ENCODE data around the gene ISG15.

Gene ISG15

GRCh38 chr1:1041092-1041523 is 27.8 kb downstream of the ISG15 start:
- Histone ChIP-seq H3K79me2 (ENCODE audit: control insufficient read depth, insufficient read depth, low read length, poor library complexity) (no peaks in the 10 kb centered on the region), H4K12ac (ENCODE audit: low read depth, low read length) (no peak overlapping the region), H3K14ac (ENCODE audit: low read length) (no peak overlapping the region), H3K4me1 (ENCODE audit: control insufficient read depth in 1 of 2, insufficient read depth in 2 of 2, low read length in 2 of 2) (peaks cover 11 to 14% of the 10 kb centered on the region in 2 experiments), H3K4me2 (ENCODE audit: low read length) (peak overlapping the region; percentile 49), H4K8ac (ENCODE audit: low read depth, low read length) (no peak overlapping the region), H3K36me3 (ENCODE audit: control insufficient read depth in 1 of 2, insufficient read depth in 2 of 2, low read length in 2 of 2) (peaks cover 68 to 69% of the 10 kb centered on the region in 2 experiments), H3K4ac (ENCODE audit: low read depth, low read length) (no peak overlapping the region), H3K4me3 (ENCODE audit: low read depth, low read length) (peak overlapping the region; percentile 60), H2BK12ac (ENCODE audit: low read length) (no peak overlapping the region), H3K9ac (ENCODE audit: low read length) (no peak overlapping the region), H3K18ac (ENCODE audit: low read length) (no peak overlapping the region), H3K9me3 (ENCODE audit: insufficient read depth, low read depth, low read length) (peaks cover 2% of the 10 kb centered on the region), H4K91ac (ENCODE audit: low read depth, low read length) (no peak overlapping the region), H3K27ac (ENCODE audit: low read depth, low read length) (no peak overlapping the region), H3K23ac (ENCODE audit: low read length) (no peak overlapping the region), H2BK120ac (ENCODE audit: insufficient read depth, low read length, poor library complexity) (no peak overlapping the region), H2AK5ac (ENCODE audit: low read length) (no peak overlapping the region), H2BK5ac (ENCODE audit: low read depth, low read length, poor library complexity) (no peak overlapping the region), H2AFZ (ENCODE audit: insufficient read depth, low read length, poor library complexity) (no peak overlapping the region), H3K79me1 (ENCODE audit: low read length) (no peaks in the 10 kb centered on the region), H3K27me3 (ENCODE audit: insufficient read depth, low read length) (no peaks in the 10 kb centered on the region)
- peak in 1 of 2 donors; percentile 11 for DNase-seq
- WGBS (ENCODE audit: extremely low coverage, insufficient coverage, insufficient read length) = no CpG with 5 or more reads among the region's 60 CpGs

- H3K4me2 ChIP-seq (ENCODE audit: low read length) = no peak overlapping the region
- H2AFZ ChIP-seq (ENCODE audit: insufficient read depth, low read length, poor library complexity) = no peak overlapping the region
- WGBS (ENCODE audit: extremely low coverage, insufficient coverage, insufficient read length) = no CpG with 5 or more reads among the region's 25 CpGs
- no peaks in the 10 kb centered on the region for H3K79me1 ChIP-seq (ENCODE audit: low read length)
- DNase-seq = no peak
- H3K18ac ChIP-seq (ENCODE audit: low read length) = no peak overlapping the region
- H3K27me3 ChIP-seq (ENCODE audit: insufficient read depth, low read length) = no peaks in the 10 kb centered on the region
- peaks cover 11 to 14% of the 10 kb centered on the region in 2 experiments for H3K4me1 ChIP-seq (ENCODE audit: control insufficient read depth in 1 of 2, insufficient read depth in 2 of 2, low read length in 2 of 2)
- H3K36me3 ChIP-seq (ENCODE audit: control insufficient read depth in 1 of 2, insufficient read depth in 2 of 2, low read length in 2 of 2) = peaks cover 70 to 72% of the 10 kb centered on the region in 2 experiments
- no peaks in the 10 kb centered on the region for H3K79me2 ChIP-seq (ENCODE audit: control insufficient read depth, insufficient read depth, low read length, poor library complexity)
- H4K8ac ChIP-seq (ENCODE audit: low read depth, low read length) = no peak overlapping the region
- H4K91ac ChIP-seq (ENCODE audit: low read depth, low read length) = no peak overlapping the region
- no peak overlapping the region for H3K4me3 ChIP-seq (ENCODE audit: low read depth, low read length)
- no peak overlapping the region for H3K9ac ChIP-seq (ENCODE audit: low read length)
- H2BK12ac ChIP-seq (ENCODE audit: low read length) = no peak overlapping the region
- no peak overlapping the region for H3K14ac ChIP-seq (ENCODE audit: low read length)
- H2AK5ac ChIP-seq (ENCODE audit: low read length) = no peak overlapping the region
- H3K9me3 ChIP-seq (ENCODE audit: insufficient read depth, low read depth, low read length) = peaks cover 2% of the 10 kb centered on the region
- no peak overlapping the region for H2BK5ac ChIP-seq (ENCODE audit: low read depth, low read length, poor library complexity)
- no peak overlapping the region for H3K4ac ChIP-seq (ENCODE audit: low read depth, low read length)
- no peak overlapping the region for H3K27ac ChIP-seq (ENCODE audit: low read depth, low read length)
- H3K23ac ChIP-seq (ENCODE audit: low read length) = no peak overlapping the region
- no peak overlapping the region for H2BK120ac ChIP-seq (ENCODE audit: insufficient read depth, low read length, poor library complexity)
- no peak overlapping the region for H4K12ac ChIP-seq (ENCODE audit: low read depth, low read length)
Measured at GRCh38 chr1:1041873-1042272, 28.6 kb downstream of the ISG15 start.

GRCh38 chr1:1042835-1043234 is 29.5 kb downstream of the ISG15 start:
- DNase-seq = no peak
- Histone ChIP-seq H3K36me3 (ENCODE audit: control insufficient read depth in 1 of 2, insufficient read depth in 2 of 2, low read length in 2 of 2) (peaks cover 72 to 74% of the 10 kb centered on the region in 2 experiments), H3K4ac (ENCODE audit: low read depth, low read length) (no peak overlapping the region), H4K91ac (ENCODE audit: low read depth, low read length) (no peak overlapping the region), H3K27me3 (ENCODE audit: insufficient read depth, low read length) (no peaks in the 10 kb centered on the region), H2BK12ac (ENCODE audit: low read length) (no peak overlapping the region), H4K8ac (ENCODE audit: low read depth, low read length) (no peak overlapping the region), H3K4me2 (ENCODE audit: low read length) (no peak overlapping the region), H2BK5ac (ENCODE audit: low read depth, low read length, poor library complexity) (no peak overlapping the region), H3K18ac (ENCODE audit: low read length) (no peak overlapping the region), H3K14ac (ENCODE audit: low read length) (no peak overlapping the region), H3K9me3 (ENCODE audit: insufficient read depth, low read depth, low read length) (peaks cover 4% of the 10 kb centered on the region), H2AK5ac (ENCODE audit: low read length) (no peak overlapping the region), H4K12ac (ENCODE audit: low read depth, low read length) (no peak overlapping the region), H3K27ac (ENCODE audit: low read depth, low read length) (no peak overlapping the region), H3K4me3 (ENCODE audit: low read depth, low read length) (no peak overlapping the region), H3K79me1 (ENCODE audit: low read length) (no peaks in the 10 kb centered on the region), H2AFZ (ENCODE audit: insufficient read depth, low read length, poor library complexity) (no peak overlapping the region), H2BK120ac (ENCODE audit: insufficient read depth, low read length, poor library complexity) (no peak overlapping the region), H3K9ac (ENCODE audit: low read length) (no peak overlapping the region), H3K23ac (ENCODE audit: low read length) (no peak overlapping the region), H3K4me1 (ENCODE audit: control insufficient read depth in 1 of 2, insufficient read depth in 2 of 2, low read length in 2 of 2) (peaks cover 11 to 14% of the 10 kb centered on the region in 2 experiments), H3K79me2 (ENCODE audit: control insufficient read depth, insufficient read depth, low read length, poor library complexity) (no peaks in the 10 kb centered on the region)
- WGBS (ENCODE audit: extremely low coverage, insufficient coverage, insufficient read length) = no CpG with 5 or more reads among the region's 10 CpGs

- no peak for DNase-seq
- Histone ChIP-seq H3K4ac (ENCODE audit: low read depth, low read length) (no peak overlapping the region), H2BK5ac (ENCODE audit: low read depth, low read length, poor library complexity) (no peak overlapping the region), H2AK5ac (ENCODE audit: low read length) (no peak overlapping the region), H3K18ac (ENCODE audit: low read length) (no peak overlapping the region), H4K91ac (ENCODE audit: low read depth, low read length) (no peak overlapping the region), H4K8ac (ENCODE audit: low read depth, low read length) (no peak overlapping the region), H2BK120ac (ENCODE audit: insufficient read depth, low read length, poor library complexity) (no peak overlapping the region), H3K14ac (ENCODE audit: low read length) (no peak overlapping the region), H3K36me3 (ENCODE audit: control insufficient read depth in 1 of 2, insufficient read depth in 2 of 2, low read length in 2 of 2) (peaks cover 69 to 72% of the 10 kb centered on the region in 2 experiments), H3K27me3 (ENCODE audit: insufficient read depth, low read length) (no peaks in the 10 kb centered on the region), H3K4me3 (ENCODE audit: low read depth, low read length) (no peak overlapping the region), H3K79me2 (ENCODE audit: control insufficient read depth, insufficient read depth, low read length, poor library complexity) (no peaks in the 10 kb centered on the region), H4K12ac (ENCODE audit: low read depth, low read length) (no peak overlapping the region), H2BK12ac (ENCODE audit: low read length) (no peak overlapping the region), H3K23ac (ENCODE audit: low read length) (no peak overlapping the region), H2AFZ (ENCODE audit: insufficient read depth, low read length, poor library complexity) (no peak overlapping the region), H3K9me3 (ENCODE audit: insufficient read depth, low read depth, low read length) (peaks cover 4% of the 10 kb centered on the region), H3K4me1 (ENCODE audit: control insufficient read depth in 1 of 2, insufficient read depth in 2 of 2, low read length in 2 of 2) (peaks cover 11 to 14% of the 10 kb centered on the region in 2 experiments), H3K9ac (ENCODE audit: low read length) (no peak overlapping the region), H3K27ac (ENCODE audit: low read depth, low read length) (no peak overlapping the region), H3K4me2 (ENCODE audit: low read length) (no peak overlapping the region), H3K79me1 (ENCODE audit: low read length) (no peaks in the 10 kb centered on the region)
- WGBS (ENCODE audit: extremely low coverage, insufficient coverage, insufficient read length) = no CpG with 5 or more reads among the region's 27 CpGs
Measured at GRCh38 chr1:1043411-1043810, 30.1 kb downstream of the ISG15 start.
